HEK293T (cell line): Measurements from ENCODE around the gene PTCH1.

Source experiments
- CTCF ChIA-PET: fragments of 350-600 bp; formaldehyde crosslinking; extraction: SDS; loops from one replicate; lab custom pipeline; 2021; ENCODE audit warnings: antibody characterized with exemption, inconsistent platforms; lab: Yijun Ruan, JAX
- POLR2A ChIA-PET: fragments of 350-600 bp; formaldehyde crosslinking; extraction: SDS; loops from one replicate; lab custom pipeline; 2020; ENCODE audit warnings: antibody characterized with exemption, inconsistent platforms; lab: Yijun Ruan, JAX
- DNase-seq: peaks from one replicate; pipeline ENCODE4 v3.0.0; 2012; ENCODE audit warnings: mixed read lengths; ENCODE audit errors: extremely low spot score
- ARNT ChIP-seq: fragments of 450-650 bp; IDR thresholded peaks from 2 replicates; pipeline ENCODE4 v1.6.1; 2017; ENCODE audit warnings: mild to moderate bottlenecking
- BHLHE40 ChIP-seq: fragments of 450-650 bp; IDR thresholded peaks from 2 replicates; pipeline ENCODE4 v1.6.1; 2016; ENCODE audit warnings: mild to moderate bottlenecking, moderate library complexity, borderline replicate concordance
- CTBP1 ChIP-seq: fragments of 450-650 bp; IDR thresholded peaks from 2 replicates; pipeline ENCODE4 v1.6.1; 2016; ENCODE audit warnings: borderline replicate concordance
- ELF4 ChIP-seq: fragments of 450-650 bp; IDR thresholded peaks from 2 replicates; pipeline ENCODE4 v1.6.1; 2017; ENCODE audit warnings: antibody characterized with exemption
- FOXA1 ChIP-seq: fragments of 450-650 bp; IDR thresholded peaks from 2 replicates; pipeline ENCODE4 v1.6.1; 2016; ENCODE audit warnings: mild to moderate bottlenecking
- FOXK2 ChIP-seq: fragments of 450-650 bp; IDR thresholded peaks from 2 replicates; pipeline ENCODE4 v1.6.1; 2016; ENCODE audit warnings: mild to moderate bottlenecking
- FOXM1 ChIP-seq: fragments of 450-650 bp; IDR thresholded peaks from 2 replicates; pipeline ENCODE4 v1.6.1; 2017; ENCODE audit warnings: mild to moderate bottlenecking, borderline replicate concordance
- HDGF ChIP-seq: fragments of 450-650 bp; IDR thresholded peaks from 2 replicates; pipeline ENCODE4 v1.6.1; 2017; ENCODE audit warnings: antibody characterized with exemption, borderline replicate concordance
- L3MBTL2 ChIP-seq: fragments of 450-650 bp; conservative IDR thresholded peaks from 2 replicates; pipeline ENCODE4 v1.6.1; 2016; ENCODE audit warnings: mild to moderate bottlenecking
- LEF1 ChIP-seq: fragments of 450-650 bp; IDR thresholded peaks from 2 replicates; pipeline ENCODE4 v1.6.1; 2017; ENCODE audit warnings: mild to moderate bottlenecking, borderline replicate concordance
- NFRKB ChIP-seq: fragments of 450-650 bp; IDR thresholded peaks from 2 replicates; pipeline ENCODE4 v1.6.1; 2016; ENCODE audit warnings: mild to moderate bottlenecking, moderate library complexity
- SP1 ChIP-seq: fragments of 450-650 bp; IDR thresholded peaks from 2 replicates; pipeline ENCODE4 v1.6.1; 2017
- SUZ12 ChIP-seq: fragments of 450-650 bp; IDR thresholded peaks from 2 replicates; pipeline ENCODE4 v1.6.1; 2016; ENCODE audit warnings: mild to moderate bottlenecking
- TARDBP ChIP-seq: fragments of 450-650 bp; IDR thresholded peaks from 2 replicates; pipeline ENCODE4 v1.6.1; 2016
- ZNF384 ChIP-seq: fragments of 450-650 bp; IDR thresholded peaks from 2 replicates; pipeline ENCODE4 v1.6.1; 2016
- TF ChIP-seq, protein P1 (sequence below): fragments of 450-650 bp; IDR thresholded peaks from 2 replicates; pipeline ENCODE4 v1.6.1; 2016

PTCH1 gene

GRCh38 chr9:95462249-95463147 lies 54.3 kb downstream of the PTCH1 start:
- CTCF ChIA-PET, result no interaction called here
- TF ChIP-seq ARNT (no peak), TARDBP (no peak), SUZ12 (no peak), HDGF (no peak), L3MBTL2 (no peak), FOXM1 (no peak)
- no peak for DNase-seq
- POLR2A ChIA-PET, result no interaction called here

DNA sequence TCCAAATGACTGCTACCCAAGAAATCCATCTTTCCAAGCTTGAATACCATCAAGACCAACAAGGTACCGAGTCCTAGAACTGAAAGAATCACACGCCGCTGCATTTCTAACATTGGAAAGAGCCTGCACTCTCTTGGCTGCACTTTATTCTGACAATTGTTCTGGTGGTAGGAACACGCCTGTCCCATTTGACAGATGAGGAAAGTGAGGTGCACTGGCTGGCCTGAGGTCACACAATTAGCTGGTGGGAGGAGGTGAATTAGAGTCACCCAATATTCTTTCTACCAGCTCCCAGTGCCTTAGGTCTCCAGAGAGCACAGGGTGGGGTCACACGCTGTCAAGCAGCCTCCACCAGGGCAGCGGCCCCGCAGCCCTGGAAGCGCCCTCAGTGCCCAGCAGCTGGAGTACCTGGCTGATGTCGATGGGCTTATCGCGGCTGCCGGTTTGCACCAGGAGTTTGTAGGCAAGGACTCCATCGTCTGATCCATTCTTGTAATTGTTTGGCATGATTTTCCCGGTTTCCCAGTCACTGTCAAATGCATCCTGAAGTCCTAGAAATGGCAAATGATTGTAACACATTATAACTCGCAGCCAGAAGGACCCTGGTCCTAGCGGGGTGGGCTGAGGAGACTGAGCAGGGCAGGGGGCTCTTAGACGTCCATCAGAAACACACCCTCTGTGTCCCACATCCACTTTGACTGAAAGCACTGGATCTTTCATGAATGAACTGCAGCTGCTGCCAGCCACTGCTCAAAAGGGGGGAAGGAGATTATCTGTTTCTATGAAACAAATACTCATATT lies 55.1 kb downstream of the PTCH1 start:
- POLR2A ChIA-PET, result no interaction called here
- CTCF ChIA-PET, result no interaction called here
- TF ChIP-seq SUZ12 (no peak), LEF1 (no peak), CTBP1 (no peak), SP1 (no peak), HDGF (no peak), BHLHE40 (no peak), ZNF384 (no peak), FOXK2 (no peak), ELF4 (no peak), TARDBP (no peak), ARNT (no peak), L3MBTL2 (no peak), NFRKB (no peak), FOXM1 (no peak)
- TF ChIP-seq, protein P1, sequence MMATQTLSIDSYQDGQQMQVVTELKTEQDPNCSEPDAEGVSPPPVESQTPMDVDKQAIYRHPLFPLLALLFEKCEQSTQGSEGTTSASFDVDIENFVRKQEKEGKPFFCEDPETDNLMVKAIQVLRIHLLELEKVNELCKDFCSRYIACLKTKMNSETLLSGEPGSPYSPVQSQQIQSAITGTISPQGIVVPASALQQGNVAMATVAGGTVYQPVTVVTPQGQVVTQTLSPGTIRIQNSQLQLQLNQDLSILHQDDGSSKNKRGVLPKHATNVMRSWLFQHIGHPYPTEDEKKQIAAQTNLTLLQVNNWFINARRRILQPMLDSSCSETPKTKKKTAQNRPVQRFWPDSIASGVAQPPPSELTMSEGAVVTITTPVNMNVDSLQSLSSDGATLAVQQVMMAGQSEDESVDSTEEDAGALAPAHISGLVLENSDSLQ, result no peak
- DNase-seq, result no peak

DNA sequence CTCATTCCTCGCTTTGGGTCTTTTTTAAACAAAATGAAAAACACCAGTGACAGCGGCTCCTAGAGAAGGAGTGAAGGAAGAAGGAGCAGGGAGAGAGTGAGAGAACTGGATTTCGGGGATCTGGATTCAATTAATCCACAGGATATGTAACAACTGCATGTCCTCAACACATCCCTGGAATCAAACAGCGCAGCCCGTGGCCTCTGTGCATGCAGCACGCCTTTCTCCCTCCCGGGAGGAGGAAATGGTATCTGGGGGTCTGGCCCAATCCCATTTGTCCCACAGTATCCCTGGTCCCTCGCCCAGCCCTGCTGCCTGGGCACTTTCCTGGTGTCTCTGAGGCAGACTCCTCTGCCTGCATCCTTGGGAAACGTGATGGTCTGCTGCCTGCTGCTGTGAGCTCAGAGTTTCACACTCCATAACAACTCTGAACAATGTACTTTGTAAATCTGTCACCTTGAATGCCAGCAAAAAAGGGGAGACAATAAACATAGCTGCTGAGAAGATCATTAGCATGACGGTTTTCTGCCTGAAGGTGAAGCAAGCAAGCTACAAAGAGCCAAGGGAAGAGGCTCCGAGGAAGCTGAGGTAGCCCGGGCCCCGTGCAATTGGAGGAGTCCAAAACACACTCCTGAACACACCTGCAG lies 56.1 kb downstream of the PTCH1 start:
- no peak for TF ChIP-seq NFRKB
- no peak for TF ChIP-seq CTBP1
- no peak for TF ChIP-seq HDGF
- TF ChIP-seq, protein P1, result no peak
- no peak for TF ChIP-seq FOXA1
- no peak for TF ChIP-seq FOXK2
- no peak for TF ChIP-seq ZNF384
- TF ChIP-seq L3MBTL2, result no peak
- no peak for TF ChIP-seq BHLHE40
- TF ChIP-seq SP1, result no peak
- TF ChIP-seq ELF4, result no peak
- no peak for TF ChIP-seq LEF1
- TF ChIP-seq TARDBP, result no peak
- TF ChIP-seq SUZ12, result no peak
- no peak for TF ChIP-seq FOXM1
- no peak for TF ChIP-seq ARNT
- ChIA-PET CTCF (no interaction called here), POLR2A (interaction anchor here (1.0 kb wide), 1 partner anchor 38 kb away, joined by 3 read pairs; no protein-coding TSS in a partner anchor)
- DNase-seq, result no peak

DNA sequence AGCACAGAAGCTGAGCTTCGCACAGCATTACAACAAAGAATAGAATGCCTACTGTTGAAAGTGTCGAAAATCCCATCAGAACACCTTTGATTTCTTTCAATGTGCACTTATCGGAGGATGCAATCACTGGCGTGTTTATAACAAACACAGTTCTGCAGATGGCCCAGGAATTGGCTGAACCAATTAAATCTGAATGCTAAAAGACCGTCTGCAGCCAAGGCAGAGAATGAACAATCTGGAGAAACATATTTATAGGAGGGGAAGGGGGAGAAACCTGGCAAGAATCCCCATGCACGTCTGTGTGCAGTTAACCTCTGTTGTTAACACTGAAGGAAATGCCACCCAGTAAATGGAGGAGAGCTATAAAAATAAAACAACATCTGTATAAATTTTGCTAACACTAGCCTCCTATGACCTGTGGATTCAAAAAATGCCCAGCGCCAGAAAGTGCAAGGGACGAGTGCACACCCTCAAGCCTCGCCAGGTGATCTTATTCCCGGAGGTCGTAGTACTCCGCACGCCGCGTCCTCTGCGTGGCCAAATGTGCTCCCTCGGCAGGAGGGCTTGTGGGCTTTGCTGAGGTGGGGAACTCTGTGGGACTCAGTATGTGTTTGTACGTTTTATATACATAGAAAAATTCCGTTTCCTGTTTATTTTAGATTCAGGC lies 56.8 kb downstream of the PTCH1 start:
- no peak for DNase-seq
- CTCF ChIA-PET, result no interaction called here
- TF ChIP-seq FOXK2 (no peak), BHLHE40 (no peak), SUZ12 (no peak), ELF4 (no peak)
- TF ChIP-seq, protein P1, result no peak
- POLR2A ChIA-PET, result interaction anchor here (1.0 kb wide), 1 partner anchor 38 kb away, joined by 3 read pairs; no protein-coding TSS in a partner anchor

DNA sequence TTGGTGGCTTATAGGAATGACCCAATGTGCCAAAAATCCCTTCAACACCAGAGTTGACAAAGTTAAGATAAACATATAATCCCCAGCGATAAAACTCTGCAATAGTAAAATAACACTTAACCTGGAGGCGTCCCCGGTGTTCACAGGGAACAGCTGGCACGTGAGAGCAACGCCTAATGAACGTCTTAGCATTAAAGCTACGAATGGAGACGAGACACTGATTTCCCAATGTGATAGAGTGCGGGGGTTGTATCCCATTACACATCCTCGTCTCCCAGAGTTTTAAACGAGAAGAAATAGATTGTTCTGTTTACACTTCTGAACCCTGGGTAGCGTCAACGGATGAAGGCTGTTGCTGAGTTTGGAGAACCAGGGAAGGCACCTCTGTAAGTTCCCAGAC lies 57.6 kb downstream of the PTCH1 start:
- no peak for DNase-seq
- TF ChIP-seq FOXM1 (no peak), SUZ12 (no peak), BHLHE40 (no peak), HDGF (no peak), TARDBP (no peak), CTBP1 (no peak), FOXK2 (no peak), L3MBTL2 (no peak), LEF1 (no peak), ARNT (no peak)
- POLR2A ChIA-PET, result no interaction called here
- CTCF ChIA-PET, result no interaction called here
